ENCODE measurements around the gene CELF2.

DNA sequence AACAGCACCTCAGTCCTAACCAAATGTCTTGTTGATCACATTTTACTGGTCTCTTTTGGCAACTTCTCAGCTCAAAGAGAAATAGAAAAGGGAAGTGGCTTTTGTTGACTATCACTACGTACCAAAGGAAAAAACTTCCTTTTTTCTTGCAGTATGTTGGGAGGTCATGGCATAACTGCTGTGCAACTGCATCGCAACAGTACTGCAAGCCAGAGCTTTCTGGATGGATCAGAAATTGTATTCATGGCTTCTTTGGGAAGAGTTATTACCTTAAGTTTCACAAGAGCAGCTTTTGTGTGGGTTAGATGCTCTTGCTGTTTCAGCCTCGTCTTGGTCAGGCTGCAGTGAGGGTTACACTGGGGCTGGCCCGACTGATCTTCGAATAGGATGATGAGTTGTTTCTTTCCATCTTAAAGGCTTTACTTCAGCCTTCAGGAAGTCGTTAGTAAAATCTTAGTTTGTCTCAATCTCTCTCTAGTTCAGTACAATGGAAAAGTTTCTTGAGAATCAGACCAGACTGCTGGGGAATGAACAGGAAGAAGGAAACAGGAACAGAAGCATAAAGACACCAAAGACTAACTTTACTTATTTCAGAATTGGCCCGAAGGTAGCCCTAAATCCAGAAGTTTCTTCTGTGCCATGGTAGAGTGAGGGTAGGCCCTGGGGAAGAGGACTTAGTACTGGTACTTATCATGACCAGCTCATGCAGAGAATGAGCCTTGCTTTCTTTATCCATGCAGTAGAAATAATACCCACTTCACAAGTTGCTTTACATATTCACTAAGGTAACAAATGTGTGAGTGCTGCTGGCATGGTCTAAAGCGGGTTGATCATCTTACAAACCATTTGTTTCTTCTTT is 153.6 kb downstream of the CELF2 start:
- no peak for TF ChIP-seq CTCF (IDR thresholded peaks at IDR 0.05)
- no peak for TF ChIP-seq POLR2A (IDR thresholded peaks at IDR 0.05)

Measured in thyroid gland (tissue), 4 donors.